ENCODE data around the gene C1orf115. TPM values are rescaled to one million over a fixed set of nuclear protein-coding genes. Genes with fewer than 3 reads are reported as not detected.
"Not testable (repeated sequence)": the region's sequence is repeated elsewhere in the genome, so short reads cannot be mapped to it uniquely, and the experiment has no call there.

Gene C1orf115
- polyA plus RNA-seq, 1 donor (not counting 4 experiments of a cell fraction or from before 2014, with no cell fraction given): 0.72 TPM

- no peak for FAIRE-seq
- Histone ChIP-seq H3K4me2 (ENCODE audit: control insufficient read depth, extremely low read depth, insufficient read depth, low read depth, low read length) (no peak overlapping the region), H3K36me3 (ENCODE audit: control insufficient read depth in 2 of 2, extremely low read depth in 1 of 2, insufficient read depth in 2 of 2, low read length in 2 of 2) (no peaks in the 10 kb centered on the region), H3K9me1 (ENCODE audit: control insufficient read depth, extremely low read depth, insufficient read depth, low read length) (no peaks in the 10 kb centered on the region), H3K27ac (ENCODE audit: control insufficient read depth, insufficient read depth, low read length) (no peak overlapping the region), H3K4me3 (ENCODE audit: control insufficient read depth in 2 of 3, extremely low read depth in 1 of 3, insufficient read depth in 2 of 3, low read depth in 1 of 3, low read length in 3 of 3) (no peak overlapping the region), H4K20me1 (ENCODE audit: control insufficient read depth, extremely low read depth, insufficient read depth, low read length) (no peaks in the 10 kb centered on the region), H3K9me3 (ENCODE audit: control insufficient read depth, low read depth, low read length) (no peaks in the 10 kb centered on the region), H3K27me3 (ENCODE audit: control insufficient read depth, extremely low read depth, insufficient read depth, low read length) (no peaks in the 10 kb centered on the region), H3K79me2 (ENCODE audit: control insufficient read depth, insufficient read depth, low read length) (no peaks in the 10 kb centered on the region), H3K4me1 (ENCODE audit: control insufficient read depth, extremely low read depth, insufficient read depth, low read length) (no peaks in the 10 kb centered on the region), H3K9ac (ENCODE audit: control insufficient read depth, extremely low read depth, insufficient read depth, low read length) (no peak overlapping the region), H2AFZ (ENCODE audit: control insufficient read depth, low read length) (no peak overlapping the region)
- DNase-seq (ENCODE audit: low read depth, low spot score): no peak
- dilution Hi-C loops (cut with MboI; ENCODE audit: extremely low pct_ligation_motif_present, low sequenced_read_pairs): no loop called here
- TF ChIP-seq CTCF (optimal IDR thresholded peaks at IDR 0.05 in 1 of 3, IDR thresholded peaks at IDR 0.05 in 1 of 3, conservative IDR thresholded peaks at IDR 0.05 in 1 of 3; ENCODE audit: extremely low read depth in 1 of 3, insufficient read depth in 2 of 3, low read length in 3 of 3) (no peak), EZH2 (IDR thresholded peaks at IDR 0.05; ENCODE audit: low read length) (no peak)
These were observed 21.1 kb downstream of the C1orf115 start for GRCh38 chr1:220711056-220711809.

- H3K79me2 ChIP-seq (ENCODE audit: control insufficient read depth, insufficient read depth, low read length); H4K20me1 ChIP-seq (ENCODE audit: control insufficient read depth, extremely low read depth, insufficient read depth, low read length); H3K36me3 ChIP-seq (ENCODE audit: control insufficient read depth in 2 of 2, extremely low read depth in 1 of 2, insufficient read depth in 2 of 2, low read length in 2 of 2); DNase-seq (ENCODE audit: low read depth, low spot score); H3K9me1 ChIP-seq (ENCODE audit: control insufficient read depth, extremely low read depth, insufficient read depth, low read length); H3K27me3 ChIP-seq (ENCODE audit: control insufficient read depth, extremely low read depth, insufficient read depth, low read length); H2AFZ ChIP-seq (ENCODE audit: control insufficient read depth, low read length); H3K4me2 ChIP-seq (ENCODE audit: control insufficient read depth, extremely low read depth, insufficient read depth, low read depth, low read length); dilution Hi-C loops (cut with MboI; ENCODE audit: extremely low pct_ligation_motif_present, low sequenced_read_pairs); H3K9ac ChIP-seq (ENCODE audit: control insufficient read depth, extremely low read depth, insufficient read depth, low read length); H3K4me3 ChIP-seq (ENCODE audit: control insufficient read depth in 2 of 3, extremely low read depth in 1 of 3, insufficient read depth in 2 of 3, low read depth in 1 of 3, low read length in 3 of 3); H3K9me3 ChIP-seq (ENCODE audit: control insufficient read depth, low read depth, low read length); H3K4me1 ChIP-seq (ENCODE audit: control insufficient read depth, extremely low read depth, insufficient read depth, low read length); FAIRE-seq; H3K27ac ChIP-seq (ENCODE audit: control insufficient read depth, insufficient read depth, low read length): not testable (repeated sequence)
These were observed 25.8 kb downstream of the C1orf115 start for GRCh38 chr1:220715986-220716385.

Data from keratinocyte (primary cell).